ENCODE results near the gene UNK.
A peak's percentile ranks its signal among the peaks of the same experiment; 100 is the strongest.
"Not testable (repeated sequence)": the region's sequence is repeated elsewhere in the genome, so short reads cannot be mapped to it uniquely, and the experiment has no call there.

The UNK gene

DNA sequence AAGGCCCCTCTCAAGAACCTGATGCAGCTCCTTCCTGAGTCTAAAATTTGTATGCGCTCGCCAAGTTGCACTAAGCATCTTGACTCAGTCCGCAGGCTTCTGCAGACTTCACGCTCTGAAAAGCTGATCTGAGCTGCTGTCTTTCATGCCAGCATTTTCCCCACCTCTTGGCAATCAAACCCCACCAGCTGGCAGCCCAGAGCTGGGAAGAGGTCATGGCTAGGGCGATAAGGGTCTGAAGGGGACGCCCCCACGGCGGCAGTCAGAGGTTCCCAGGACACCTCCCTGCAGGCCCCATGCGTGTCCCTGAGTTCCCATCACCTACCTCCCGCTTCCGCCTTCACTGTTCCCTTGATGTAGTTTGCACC, 64.7 kb downstream of the UNK start:
- DNase-seq (ENCODE audit: low read depth in 2 of 2), result no peak

GRCh38 chr17:75849724-75850123, 65.1 kb downstream of the UNK start:
- DNase-seq (ENCODE audit: low read depth in 2 of 2), result no peak

DNA sequence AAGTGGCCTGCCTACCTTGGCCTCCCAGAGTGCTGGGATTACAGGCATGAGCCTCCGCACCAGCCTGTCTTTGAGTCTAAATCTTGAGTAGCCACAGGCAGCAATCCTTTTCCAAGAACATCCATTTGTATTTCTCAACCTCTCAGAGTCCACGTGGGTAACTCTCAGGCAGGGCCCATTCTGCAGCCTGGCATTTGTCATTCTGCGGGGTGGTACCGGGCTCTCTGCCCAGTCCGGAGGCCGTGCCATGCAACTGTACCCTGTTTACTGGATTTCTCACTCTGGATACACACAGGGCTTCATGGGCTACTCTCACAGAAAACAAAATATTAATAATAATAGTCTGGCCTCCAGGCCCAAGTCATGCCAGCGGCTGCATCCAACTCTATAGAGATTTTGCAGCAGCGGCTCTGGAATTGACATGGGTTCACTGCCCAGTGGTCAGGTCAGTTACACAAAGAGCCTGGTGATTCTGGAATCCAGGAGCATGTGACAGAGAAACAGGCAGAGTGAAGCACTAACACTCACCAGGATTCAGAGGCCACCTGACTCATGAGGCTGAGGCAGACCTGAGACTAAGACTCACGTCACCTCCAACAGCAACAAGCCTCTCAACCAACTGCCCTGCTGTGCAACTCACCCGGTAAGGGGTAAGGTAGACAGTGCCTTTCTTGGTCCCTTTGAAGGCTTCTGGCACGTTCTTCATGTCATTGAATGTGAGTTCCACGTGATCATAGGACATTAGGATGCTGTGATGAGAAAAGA, 66.5 kb downstream of the UNK start:
- no peak for DNase-seq (ENCODE audit: low read depth in 2 of 2)

DNA sequence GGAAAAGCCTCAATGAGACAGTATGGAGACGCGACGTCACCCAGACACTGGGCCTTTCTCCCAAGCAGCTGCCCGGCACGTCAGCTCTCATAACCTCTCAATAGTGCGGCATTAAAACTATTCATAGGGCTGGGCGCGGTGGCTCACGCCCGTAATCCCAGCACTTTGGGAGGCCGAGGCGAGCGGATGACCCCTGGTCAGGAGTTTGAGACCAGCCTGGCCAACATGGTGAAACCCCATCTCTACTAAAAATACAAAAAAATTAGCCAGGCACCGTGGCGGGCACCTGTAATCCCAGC, 67.0 kb downstream of the UNK start:
- not testable (repeated sequence) for DNase-seq (ENCODE audit: low read depth in 2 of 2)

DNA sequence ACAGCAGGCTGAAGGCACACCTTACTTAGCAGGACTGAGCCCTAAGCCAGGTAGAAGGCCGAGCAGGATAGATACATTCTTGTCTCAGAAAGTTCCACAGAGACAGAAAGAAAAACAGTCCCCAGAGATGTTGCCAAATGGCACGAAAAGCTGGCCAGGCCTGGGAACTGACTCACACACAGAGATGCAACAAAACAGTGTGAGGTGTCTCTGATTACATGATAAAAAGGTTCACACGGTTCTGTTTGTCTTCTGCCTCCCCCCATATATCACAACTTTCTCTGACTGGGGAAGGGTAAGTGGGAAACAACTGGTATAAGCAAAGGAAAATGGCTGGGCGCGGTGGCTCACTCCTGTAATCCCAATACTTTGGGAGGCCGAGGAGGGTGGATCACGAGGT, 68.8 kb downstream of the UNK start:
- DNase-seq (ENCODE audit: low read depth in 2 of 2), result no peak

DNA sequence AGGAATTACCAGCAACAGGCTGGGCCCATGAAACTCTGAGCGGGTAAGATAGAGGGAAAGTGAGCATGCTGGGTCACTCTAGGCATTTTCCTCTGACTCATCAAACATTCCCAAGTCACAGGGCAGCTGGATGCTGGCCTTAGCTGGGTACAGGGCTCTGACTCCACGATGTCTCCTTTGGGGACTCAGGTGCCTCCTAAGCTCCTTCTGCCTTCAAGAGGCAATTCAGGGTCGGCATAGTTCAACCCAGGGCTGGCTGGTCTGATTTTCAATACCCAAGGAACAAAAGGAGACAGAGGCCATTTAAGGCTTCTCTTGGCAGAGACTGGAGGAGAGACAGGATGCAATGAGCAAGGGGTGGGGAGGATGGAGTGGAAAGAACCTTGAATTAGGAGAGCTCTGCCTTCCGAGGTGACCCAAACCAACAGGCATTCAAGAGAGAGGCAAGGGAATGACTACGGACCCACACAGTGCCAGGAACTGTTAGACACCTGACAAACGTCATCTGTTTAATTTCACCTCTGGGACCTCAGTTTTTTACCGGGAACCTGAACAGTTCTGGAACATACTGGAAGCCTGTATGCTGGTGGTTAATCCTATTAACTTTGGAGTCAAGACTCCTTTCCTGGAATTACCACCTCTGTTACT, 69.6 kb downstream of the UNK start:
- no peak for DNase-seq (ENCODE audit: low read depth in 2 of 2)

- no peak for DNase-seq (ENCODE audit: low read depth in 2 of 2)
Measured at GRCh38 chr17:75854881-75855309, 70.3 kb downstream of the UNK start.

- peak; percentile 95 to 96 for DNase-seq (ENCODE audit: low read depth in 2 of 2)
Measured at GRCh38 chr17:75855310-75856061, 70.9 kb downstream of the UNK start, which contains the start of gene WBP2. TSS of gene WBP2 (minus strand) at chr17:75855335. CDS start at chr17:75855297, 38 bp downstream.

DNA sequence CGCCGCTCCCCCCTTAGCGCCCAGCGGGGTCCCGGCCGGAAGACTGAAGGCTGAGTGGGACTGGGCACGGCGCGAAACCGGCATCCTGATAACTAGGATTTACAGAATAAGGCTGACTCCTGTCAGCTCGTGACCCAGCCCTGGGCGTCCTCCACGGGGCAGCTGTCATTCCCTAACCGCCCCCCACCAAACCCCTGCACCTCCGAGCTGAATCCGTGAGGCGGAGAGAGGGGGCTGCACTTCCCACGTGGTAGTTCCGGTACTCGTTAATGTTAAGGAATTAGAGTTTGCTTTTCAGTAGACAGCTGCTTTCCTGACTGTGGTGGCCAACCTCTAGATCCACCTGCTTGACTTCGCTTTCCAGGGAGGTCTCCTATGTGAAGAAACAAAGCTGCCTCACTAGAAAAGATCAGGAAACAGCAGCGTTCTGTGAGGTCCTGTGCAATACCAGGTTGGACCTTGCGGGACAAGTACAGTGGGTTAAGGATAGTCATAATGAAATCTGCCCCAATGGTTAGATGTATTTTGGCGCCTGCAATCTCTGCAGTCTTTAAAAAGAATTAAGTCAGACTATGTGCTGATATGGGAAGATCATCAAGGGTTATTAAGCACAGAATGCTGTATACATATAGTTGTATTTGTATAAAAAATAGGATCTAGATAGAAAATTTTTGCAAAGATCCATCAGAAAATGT, 71.6 kb downstream of the UNK start:
- no peak for DNase-seq (ENCODE audit: low read depth in 2 of 2)

DNA sequence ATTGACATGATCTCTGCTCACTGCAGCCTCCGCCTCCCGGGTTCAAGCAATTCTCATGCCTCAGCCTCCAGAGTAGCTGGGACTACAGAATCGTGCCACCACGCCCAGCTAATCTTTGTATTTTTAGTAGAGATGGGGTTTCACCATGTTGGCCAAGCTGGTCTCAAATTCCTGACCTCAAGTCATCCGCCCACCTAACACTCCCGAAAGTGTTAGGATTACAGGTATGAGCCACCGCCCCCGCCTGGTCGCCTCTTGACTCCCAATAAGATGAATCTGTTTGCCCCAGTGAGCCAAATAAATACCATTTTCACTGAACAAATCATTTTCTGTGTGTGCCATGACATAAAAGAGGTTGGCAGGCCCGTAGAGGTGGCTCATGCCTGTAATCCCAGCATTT, 74.8 kb downstream of the UNK start:
- not testable (repeated sequence) for DNase-seq (ENCODE audit: low read depth in 2 of 2)

GRCh38 chr17:75861927-75862317, 77.3 kb downstream of the UNK start:
- no peak for DNase-seq (ENCODE audit: low read depth in 2 of 2)

GRCh38 chr17:75864448-75864871, 79.9 kb downstream of the UNK start:
- DNase-seq (ENCODE audit: low read depth in 2 of 2), result no peak

DNA sequence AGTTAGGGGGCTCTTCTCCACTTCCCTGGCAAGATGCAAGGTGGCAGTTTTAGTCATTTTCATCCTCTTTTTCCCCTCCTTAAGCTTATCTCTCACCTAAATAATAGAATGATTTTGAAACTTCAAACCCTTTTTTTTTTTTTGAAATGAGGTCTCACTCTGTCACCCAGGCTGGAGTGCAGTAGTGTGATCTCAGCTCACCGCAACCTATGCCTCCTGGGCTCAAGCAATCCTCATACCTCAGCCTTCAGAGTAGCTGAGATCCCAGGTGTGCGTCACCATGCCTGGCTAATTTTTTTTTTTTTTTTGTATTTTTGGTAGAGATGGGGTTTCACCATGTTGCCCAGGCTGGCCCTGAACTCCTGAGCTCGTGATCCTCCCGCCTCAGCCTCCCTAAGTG, 80.3 kb downstream of the UNK start:
- DNase-seq (ENCODE audit: low read depth in 2 of 2), result not testable (repeated sequence)

- DNase-seq (ENCODE audit: low read depth in 2 of 2), result not testable (repeated sequence)
Measured at GRCh38 chr17:75865404-75866188, 81.0 kb downstream of the UNK start.

GRCh38 chr17:75868730-75869281, 84.2 kb downstream of the UNK start:
- not testable (repeated sequence) for DNase-seq (ENCODE audit: low read depth in 2 of 2)

DNA sequence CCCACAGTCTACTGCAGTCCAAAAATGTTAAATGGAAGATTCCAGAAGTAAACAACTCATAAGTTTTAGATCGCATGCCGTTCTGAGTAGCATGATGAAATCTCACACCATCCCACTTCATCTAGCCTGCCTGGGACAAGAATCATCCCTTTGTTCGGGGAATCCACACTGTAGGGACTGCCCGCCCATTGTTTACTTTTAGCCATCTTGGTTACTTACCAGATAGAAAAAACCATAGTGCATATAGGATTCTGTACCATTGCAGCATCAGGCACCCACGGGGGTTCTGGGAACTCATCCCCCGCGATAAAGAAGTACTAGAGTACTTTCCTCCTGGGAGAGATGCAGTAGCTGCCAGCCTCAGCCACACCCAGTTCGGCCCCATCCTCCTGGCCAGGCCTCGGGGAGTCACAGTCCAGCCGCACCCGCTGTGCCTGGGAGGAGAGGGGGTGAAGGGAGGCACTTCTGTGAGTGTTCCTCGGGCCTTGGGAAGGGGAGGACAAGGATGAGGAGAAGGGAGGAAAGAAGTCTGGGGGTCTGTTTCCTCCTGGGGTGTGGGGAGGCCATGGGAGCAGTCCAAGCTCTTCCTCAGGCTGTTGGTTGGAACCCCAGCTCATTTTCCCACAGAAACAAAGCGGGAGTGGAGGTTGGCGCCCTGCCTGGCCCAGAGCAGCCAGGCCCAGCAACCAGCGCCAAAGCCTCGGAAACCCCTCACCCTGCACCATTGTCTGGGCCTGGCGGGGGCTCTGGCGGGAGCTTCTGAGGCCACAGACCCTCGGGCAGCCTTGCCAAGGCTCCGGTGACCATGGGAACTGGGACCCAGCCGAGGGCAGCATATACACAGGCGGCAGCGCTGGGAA, 84.9 kb downstream of the UNK start:
- DNase-seq (ENCODE audit: low read depth in 2 of 2), result no peak

DNA sequence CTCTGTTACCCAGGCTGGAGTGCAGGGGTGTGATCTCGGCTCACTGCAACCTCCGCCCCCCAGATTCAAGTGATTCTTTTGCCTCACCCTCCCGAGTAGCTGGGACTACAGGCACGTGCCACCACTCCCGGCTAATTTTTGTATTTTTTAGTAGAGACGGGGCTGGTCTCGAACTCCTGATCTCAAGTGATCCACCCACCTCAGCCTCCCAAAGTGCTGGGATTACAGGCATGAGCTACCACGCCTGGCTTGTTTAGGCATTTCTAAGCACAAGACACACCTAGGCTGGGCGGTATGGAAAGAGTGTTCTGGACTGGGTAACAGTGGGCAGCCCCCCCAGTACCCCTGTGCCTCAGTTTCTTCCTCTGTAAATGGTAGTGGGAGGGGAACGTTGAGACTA, 85.6 kb downstream of the UNK start:
- not testable (repeated sequence) for DNase-seq (ENCODE audit: low read depth in 2 of 2)

DNA sequence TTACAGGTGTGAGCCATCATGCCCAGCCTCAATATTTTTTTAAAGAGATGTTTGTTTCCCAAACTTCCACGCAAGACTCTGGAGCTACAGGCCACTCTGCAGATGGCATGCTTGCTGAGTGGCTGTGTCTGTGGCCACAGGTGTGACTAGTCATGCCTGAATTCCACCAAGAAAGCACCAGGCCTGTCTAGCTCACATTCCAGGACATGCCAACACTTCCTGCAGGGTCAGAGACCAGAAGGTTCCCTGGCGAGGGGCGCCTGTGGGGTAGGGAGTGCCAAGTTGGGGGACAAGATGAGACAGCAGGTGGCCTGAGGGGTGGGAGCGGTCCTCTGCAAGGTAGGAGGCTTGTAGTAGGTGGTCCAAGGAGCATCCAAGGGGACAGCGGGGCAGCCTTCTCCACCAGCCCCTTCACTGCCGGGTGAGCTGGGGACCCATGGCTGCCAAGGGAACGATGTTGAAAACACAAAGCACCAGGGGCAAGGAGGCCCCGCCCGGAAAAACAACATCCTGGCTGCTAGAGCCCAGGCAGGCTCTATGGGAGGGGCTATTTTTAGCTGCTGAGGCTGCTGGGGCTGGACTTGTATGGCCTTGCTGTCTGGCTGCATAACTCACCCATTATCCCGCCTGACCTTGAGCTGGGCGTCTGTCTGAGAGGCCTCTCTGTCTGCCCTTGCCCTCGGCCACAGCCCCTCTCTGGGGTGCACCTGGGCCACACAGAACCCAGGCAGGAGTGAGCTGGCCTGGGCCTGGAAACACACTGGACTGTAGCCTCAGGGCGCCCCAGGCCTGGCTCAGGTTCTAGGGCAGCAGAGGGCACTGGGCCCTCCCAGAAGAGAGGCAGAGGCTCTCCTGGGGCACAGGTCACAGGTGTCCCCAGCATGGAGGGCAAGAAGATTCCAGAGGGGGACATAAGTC, 88.1 kb downstream of the UNK start:
- no peak for DNase-seq (ENCODE audit: low read depth in 2 of 2)

All from stimulated activated CD8-positive, alpha-beta memory T cell treated with anti-CD3 and anti-CD28 coated beads, Interleukin-15, amount 100 ng/mL, for 48 hours (primary cell).